ENCODE data around the gene HBA1. TPM values are rescaled to one million over a fixed set of nuclear protein-coding genes. Genes with fewer than 3 reads are reported as not detected.

HBA1 gene
- total and polyA plus RNA-seq, 8 donors = 0.85 to 51.7 (median 3.4) TPM

DNA sequence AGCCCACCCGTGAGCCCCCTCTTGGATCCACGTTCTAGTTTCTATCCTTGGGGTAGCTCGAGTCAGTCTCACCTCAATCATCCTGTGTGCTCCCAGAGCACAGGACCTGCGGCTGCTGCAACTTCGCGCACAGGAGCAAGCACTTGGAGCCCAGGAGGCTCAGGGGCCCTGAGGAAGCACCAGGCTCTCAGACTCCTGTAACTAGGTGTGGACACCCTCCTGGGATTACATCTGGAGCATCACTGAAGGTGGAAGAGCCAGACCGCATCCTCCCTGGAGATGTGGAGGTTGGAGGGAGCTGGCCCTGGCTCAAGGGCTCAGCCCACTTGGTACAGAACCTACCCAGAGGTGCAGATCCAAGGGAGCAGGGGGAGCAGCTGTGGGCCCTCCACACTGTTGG, 6.5 kb downstream of the HBA1 start:
- Histone ChIP-seq H3K4me3 (no peak overlapping the region), H3K36me3 (peaks cover 0 to 7% (median 4%) of the 10 kb centered on the region in 3 donors), H3K9me3 (no peaks in the 10 kb centered on the region), H3K27ac (no peak overlapping the region), H3K27me3 (peaks cover 3 to 17% (median 10%) of the 10 kb centered on the region in 4 donors), H3K4me1 (peaks cover 10 to 14% (median 10%) of the 10 kb centered on the region in 3 donors)
- DNase-seq (peak in 1 of 6 donors; percentile 31), ATAC-seq (no peak), FAIRE-seq (no peak)
- 79 to 80% methylated on average over 7 of the region's 7 CpGs for WGBS, 2 donors
- intact Hi-C loops (cut with DNase I) = no loop called here
- TF ChIP-seq, protein P1, sequence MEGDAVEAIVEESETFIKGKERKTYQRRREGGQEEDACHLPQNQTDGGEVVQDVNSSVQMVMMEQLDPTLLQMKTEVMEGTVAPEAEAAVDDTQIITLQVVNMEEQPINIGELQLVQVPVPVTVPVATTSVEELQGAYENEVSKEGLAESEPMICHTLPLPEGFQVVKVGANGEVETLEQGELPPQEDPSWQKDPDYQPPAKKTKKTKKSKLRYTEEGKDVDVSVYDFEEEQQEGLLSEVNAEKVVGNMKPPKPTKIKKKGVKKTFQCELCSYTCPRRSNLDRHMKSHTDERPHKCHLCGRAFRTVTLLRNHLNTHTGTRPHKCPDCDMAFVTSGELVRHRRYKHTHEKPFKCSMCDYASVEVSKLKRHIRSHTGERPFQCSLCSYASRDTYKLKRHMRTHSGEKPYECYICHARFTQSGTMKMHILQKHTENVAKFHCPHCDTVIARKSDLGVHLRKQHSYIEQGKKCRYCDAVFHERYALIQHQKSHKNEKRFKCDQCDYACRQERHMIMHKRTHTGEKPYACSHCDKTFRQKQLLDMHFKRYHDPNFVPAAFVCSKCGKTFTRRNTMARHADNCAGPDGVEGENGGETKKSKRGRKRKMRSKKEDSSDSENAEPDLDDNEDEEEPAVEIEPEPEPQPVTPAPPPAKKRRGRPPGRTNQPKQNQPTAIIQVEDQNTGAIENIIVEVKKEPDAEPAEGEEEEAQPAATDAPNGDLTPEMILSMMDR (IDR thresholded peaks at IDR 0.05) = no peak

DNA sequence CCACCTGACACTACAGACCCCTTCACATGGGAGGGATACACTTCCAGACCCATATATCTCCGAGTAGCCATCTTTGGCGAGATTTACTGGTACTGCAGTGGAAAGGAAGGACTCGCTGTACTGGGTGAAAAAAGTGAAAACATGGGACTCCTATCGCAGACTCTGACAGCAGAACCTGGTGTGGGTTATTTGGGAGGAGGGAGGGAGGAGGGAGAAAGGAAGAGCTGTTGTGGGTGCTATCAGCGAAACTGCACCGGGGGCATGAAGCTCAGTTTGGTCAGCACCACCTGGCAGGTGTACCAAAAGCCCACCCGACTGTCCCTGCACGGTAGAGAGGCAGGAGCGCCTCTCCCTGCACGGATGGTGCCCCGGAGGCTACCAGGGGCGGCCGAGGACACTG, 8.7 kb downstream of the HBA1 start:
- FAIRE-seq = no peak
- no peaks in the 10 kb centered on the region for H3K27me3 ChIP-seq
- DNase-seq = no peak
- intact Hi-C loops (cut with DNase I) = no loop called here
- TF ChIP-seq, protein P1 (IDR thresholded peaks at IDR 0.05) = no peak
- H3K36me3 ChIP-seq = peaks cover 4 to 26% (median 11%) of the 10 kb centered on the region in 3 donors
- H3K4me3 ChIP-seq = no peak overlapping the region
- WGBS, 2 donors = 91% methylated on average over 13 of the region's 13 CpGs
- peaks cover 10 to 14% (median 10%) of the 10 kb centered on the region in 3 donors for H3K4me1 ChIP-seq
- no peak for ATAC-seq
- no peaks in the 10 kb centered on the region for H3K9me3 ChIP-seq
- H3K27ac ChIP-seq = no peak overlapping the region

DNA sequence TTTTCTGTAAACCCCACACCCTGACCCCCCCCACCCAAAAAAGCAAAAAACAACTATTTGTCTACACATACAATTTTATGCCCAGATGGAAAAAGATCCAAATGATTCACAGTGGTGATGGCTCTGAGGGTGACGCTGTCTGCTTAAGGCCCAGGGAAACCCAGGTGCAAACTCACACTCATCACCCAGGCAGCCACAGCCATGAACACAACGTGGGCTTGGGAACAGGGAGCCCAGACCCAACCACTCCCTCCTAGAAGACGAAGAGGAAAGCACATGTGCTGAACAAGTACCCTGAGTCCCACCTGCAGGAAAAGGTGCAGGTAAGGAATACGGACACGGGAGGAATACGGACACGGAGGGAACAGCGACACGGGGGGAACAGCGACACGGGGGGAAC, 9.2 kb downstream of the HBA1 start:
- intact Hi-C loops (cut with DNase I) = no loop called here
- FAIRE-seq (no peak), ATAC-seq (no peak), DNase-seq (no peak)
- Histone ChIP-seq H3K36me3 (peaks cover 4 to 31% (median 11%) of the 10 kb centered on the region in 3 donors), H3K4me1 (peaks cover 6 to 9% (median 7%) of the 10 kb centered on the region in 3 donors), H3K27me3 (no peaks in the 10 kb centered on the region), H3K27ac (no peak overlapping the region), H3K9me3 (no peaks in the 10 kb centered on the region), H3K4me3 (no peak overlapping the region)
- WGBS, 2 donors = 81 to 92% methylated on average over 10 to 11 of the region's 11 CpGs
- TF ChIP-seq, protein P1 (IDR thresholded peaks at IDR 0.05) = no peak

DNA sequence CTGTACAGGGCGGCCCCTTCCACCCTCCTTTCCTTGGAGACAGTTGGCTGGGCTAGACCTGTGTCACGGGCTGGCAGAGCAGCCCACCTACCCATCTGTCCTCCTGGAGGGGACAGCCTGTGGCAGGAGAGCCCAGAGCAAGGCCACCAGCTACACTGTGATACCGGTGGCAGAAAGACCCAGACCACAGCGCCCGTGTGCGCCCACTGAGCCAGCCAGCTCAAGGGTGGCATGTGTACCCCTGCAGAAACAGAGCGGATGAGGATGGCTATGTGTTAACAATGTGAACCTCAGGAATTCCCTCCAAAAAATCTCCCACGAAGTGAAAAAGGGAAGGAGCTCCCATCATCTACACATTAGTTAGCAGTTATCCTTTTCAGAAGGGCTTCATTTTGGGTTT, 10.8 kb downstream of the HBA1 start:
- FAIRE-seq (no peak), ATAC-seq (no peak), DNase-seq (no peak)
- TF ChIP-seq, protein P1 (IDR thresholded peaks at IDR 0.05) = no peak
- WGBS, 2 donors = 95 to 96% methylated on average over 8 of the region's 8 CpGs
- no peak overlapping the region for H3K27ac ChIP-seq
- intact Hi-C loops (cut with DNase I) = no loop called here
- peaks cover 4 to 40% (median 18%) of the 10 kb centered on the region in 3 donors for H3K36me3 ChIP-seq
- no peaks in the 10 kb centered on the region for H3K9me3 ChIP-seq
- no peaks in the 10 kb centered on the region for H3K4me1 ChIP-seq
- H3K27me3 ChIP-seq = no peaks in the 10 kb centered on the region
- H3K4me3 ChIP-seq = no peak overlapping the region

DNA sequence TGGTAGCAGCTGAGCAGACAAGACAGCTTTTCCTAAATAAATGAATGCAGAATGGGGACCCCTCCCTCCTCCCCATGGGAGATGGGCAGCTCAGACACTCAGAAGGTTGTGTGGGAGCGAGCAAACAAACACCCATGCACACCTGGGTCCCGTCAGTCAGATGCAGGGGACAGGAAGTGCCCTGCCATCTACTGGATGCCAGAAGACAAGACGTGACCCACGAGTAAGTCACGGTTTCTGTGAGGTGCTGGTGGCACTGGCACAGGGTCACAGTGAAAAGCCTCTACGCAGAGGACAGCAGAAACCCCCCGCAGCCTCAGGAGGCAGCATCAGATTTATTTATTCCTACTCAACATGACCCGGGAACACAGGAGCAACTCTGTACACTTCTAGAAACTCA, 12.2 kb downstream of the HBA1 start:
- intact Hi-C loops (cut with DNase I) = no loop called here
- WGBS, 2 donors = 76 to 82% methylated on average over 8 of the region's 8 CpGs
- Histone ChIP-seq H3K4me1 (no peaks in the 10 kb centered on the region), H3K9me3 (no peaks in the 10 kb centered on the region), H3K36me3 (peaks cover 9 to 51% (median 23%) of the 10 kb centered on the region in 3 donors), H3K27me3 (no peaks in the 10 kb centered on the region), H3K27ac (no peak overlapping the region), H3K4me3 (no peak overlapping the region)
- FAIRE-seq (no peak), DNase-seq (no peak), ATAC-seq (no peak)
- TF ChIP-seq, protein P1 (IDR thresholded peaks at IDR 0.05) = no peak
